GM18870 (cell line): ENCODE measurements around the gene SSTR5.
"Not testable (repeated sequence)": the region's sequence is repeated elsewhere in the genome, so short reads cannot be mapped to it uniquely, and the experiment has no call there.

Experiments used
- ATAC-seq: cut with Tn5 transposase; IDR thresholded peaks from one replicate; pipeline ENCODE4 v1.9.1; 2021; ENCODE audit warnings: moderate library complexity; ENCODE audit not compliant: unreplicated experiment

SSTR5 gene

DNA sequence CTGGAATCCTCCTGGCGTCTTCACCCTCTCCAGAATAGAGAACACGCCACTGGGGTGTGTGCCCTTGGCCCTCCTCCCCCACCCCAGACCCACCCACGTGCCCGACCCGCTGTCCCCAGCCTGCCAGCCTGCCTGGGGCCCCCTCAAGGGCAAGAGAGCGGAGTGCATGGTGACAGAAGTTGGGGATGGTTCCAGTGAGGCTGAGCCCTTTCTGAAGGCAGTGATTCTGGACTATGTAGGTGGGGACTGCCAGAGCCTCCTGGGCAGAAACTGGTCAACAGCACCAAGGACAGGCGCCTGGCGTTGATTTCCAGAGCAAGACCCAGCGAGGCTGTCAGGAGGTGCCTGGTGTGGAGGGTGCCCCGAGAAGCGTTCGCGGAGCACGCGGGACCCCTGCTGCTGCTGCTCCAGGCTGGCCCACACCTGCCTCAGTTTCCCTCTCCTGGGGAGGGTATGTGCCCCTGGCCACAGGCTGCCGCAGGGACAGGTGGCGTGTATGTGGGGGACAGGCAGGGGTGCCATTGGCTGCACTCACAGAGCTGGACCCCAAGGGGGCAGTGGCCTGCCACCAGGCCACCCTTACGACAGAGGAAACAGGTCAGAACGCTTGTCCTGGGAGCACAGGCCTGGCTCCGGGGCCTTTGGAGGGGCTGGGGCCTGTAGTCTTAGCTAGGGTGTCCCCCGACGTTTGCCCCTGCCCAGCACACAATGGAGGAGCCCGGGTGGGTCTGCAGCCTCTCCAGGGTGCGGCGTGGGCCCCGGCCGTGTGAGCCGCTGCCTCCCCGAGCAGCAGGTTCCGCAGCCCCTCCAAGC lies 1.2 kb downstream of the SSTR5 start:
- ATAC-seq, result no peak

- ATAC-seq, result no peak
Observed at GRCh38 chr16:1074379-1074649, 1.8 kb downstream of the SSTR5 start.

DNA sequence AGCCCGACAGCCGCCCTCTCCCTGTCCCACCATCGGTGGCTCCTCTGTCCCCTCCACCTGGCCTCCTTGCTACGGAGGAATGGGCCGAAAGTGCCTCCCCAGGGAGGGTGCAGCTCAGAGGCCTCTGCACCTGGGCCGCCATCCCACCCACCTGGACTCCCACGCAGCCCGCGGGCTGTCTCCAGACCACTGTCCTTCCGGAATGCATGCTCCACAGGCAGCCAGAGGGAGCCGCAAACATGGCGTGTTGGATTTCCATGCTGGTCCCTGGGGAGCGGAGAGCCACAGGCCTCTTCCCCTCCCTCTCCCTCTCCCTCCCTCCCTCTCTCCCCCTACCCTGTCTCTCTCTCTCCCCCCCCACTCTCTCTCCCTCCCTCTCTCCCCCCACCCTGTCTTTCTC lies 3.0 kb downstream of the SSTR5 start:
- ATAC-seq, result no peak

GRCh38 chr16:1076801-1077576 lies 4.4 kb downstream of the SSTR5 start:
- no peak for ATAC-seq

DNA sequence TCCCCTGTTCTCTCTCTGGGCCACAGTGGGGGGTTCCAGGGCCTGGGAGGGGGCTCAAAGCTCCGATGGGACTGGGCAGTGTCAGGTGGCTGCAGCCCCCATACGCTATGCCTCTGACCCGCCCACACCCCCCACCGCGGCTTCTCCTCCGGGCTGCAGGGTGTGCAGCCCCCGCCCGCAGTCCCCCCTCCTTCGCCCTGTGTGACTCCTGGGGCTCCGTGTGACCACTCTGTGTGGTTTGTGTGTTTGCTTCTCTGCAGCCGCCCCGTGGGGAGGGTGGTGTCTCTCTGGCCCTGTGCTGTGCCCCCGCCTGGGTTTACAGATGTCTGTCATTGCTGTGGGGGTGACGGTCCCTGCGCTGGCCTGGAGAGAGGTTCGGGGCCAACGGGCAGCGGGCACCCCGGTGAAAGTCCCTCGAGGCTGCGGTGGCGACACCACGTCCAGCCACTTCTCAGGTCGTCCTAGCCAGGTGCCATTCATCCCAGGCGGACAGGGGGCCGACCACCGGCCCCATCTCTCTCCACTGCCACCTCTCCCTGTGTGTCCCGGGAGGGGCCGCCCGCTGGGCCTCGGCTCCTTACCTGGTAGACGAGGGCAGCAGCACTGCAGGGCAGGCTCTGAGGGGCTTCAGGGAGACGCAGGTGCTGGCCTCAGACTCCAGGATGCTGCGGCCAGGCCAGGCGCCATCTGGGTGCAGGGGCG lies 5.5 kb downstream of the SSTR5 start:
- ATAC-seq, result no peak

- ATAC-seq, result no peak
Observed at GRCh38 chr16:1078579-1079021, 6.1 kb downstream of the SSTR5 start.

- no peak for ATAC-seq
Observed at GRCh38 chr16:1079341-1079740, 6.8 kb downstream of the SSTR5 start.

DNA sequence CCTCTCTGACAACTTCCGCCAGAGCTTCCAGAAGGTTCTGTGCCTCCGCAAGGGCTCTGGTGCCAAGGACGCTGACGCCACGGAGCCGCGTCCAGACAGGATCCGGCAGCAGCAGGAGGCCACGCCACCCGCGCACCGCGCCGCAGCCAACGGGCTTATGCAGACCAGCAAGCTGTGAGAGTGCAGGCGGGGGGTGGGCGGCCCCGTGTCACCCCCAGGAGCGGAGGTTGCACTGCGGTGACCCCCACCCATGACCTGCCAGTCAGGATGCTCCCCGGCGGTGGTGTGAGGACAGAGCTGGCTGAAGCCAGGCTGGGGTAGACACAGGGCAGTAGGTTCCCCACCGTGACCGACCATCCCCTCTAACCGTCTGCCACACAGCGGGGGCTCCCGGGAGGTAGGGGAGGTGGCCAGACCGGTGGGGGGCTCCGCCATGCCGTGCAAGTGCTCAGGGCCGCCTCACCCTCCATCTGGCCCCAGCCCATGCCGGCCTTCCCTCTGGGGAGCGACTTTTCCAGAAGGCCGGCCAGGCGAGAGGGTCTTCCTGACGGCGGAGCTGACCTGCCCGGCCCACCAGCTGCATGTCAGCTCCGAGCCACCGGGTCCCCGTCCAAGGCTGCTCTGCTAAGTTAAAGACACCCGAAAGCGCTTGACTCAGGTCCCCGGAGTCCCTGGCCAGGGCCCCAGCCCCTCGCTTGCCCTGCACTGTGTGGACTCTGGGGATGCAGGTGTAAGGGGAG lies 7.4 kb downstream of the SSTR5 start:
- no peak for ATAC-seq

DNA sequence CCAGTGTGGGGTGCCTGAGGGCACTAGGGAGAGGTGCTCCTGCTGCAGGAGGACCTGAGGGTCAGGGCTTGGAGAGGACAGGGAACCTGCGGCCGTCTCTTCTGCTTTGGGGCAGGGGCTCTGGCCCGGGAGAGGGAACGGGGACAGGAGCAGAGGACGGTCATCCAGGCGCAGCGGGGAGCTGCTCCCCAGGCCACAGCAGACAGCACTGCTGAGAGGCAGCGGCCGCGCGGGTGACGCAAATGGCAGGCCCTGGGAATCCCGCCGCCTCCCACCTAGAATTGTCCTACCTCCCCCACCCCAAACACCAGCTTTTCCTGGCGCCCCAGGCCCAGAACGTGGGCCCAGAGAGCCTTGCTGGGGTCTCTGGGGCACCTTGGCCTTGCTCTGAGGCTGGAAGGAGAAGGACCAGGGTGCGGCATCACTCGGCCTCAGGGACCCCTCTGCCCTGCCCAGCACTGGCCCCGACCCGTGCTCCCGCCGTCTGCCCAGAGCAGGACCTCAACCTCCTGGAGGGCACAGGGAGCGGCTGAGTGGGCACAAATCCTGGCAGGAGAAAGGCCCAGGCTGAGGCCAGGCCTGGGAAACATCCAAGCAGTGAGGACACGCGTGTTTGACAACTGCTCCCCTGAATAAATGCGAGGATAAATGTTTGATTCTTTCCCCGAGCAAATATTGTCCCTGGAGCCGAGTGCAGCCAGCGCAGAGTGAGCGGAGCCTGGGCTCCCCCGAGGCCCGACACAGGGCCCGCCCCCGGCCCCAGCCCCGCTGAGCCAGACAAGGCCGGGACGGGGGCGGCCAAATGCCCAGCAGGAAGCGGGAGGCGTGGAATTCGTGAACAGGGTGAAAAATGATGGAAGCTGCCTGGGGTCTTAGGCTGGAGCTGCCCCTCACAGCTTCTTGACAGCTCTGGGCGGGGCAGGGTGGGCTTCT lies 8.5 kb downstream of the SSTR5 start:
- no peak for ATAC-seq

DNA sequence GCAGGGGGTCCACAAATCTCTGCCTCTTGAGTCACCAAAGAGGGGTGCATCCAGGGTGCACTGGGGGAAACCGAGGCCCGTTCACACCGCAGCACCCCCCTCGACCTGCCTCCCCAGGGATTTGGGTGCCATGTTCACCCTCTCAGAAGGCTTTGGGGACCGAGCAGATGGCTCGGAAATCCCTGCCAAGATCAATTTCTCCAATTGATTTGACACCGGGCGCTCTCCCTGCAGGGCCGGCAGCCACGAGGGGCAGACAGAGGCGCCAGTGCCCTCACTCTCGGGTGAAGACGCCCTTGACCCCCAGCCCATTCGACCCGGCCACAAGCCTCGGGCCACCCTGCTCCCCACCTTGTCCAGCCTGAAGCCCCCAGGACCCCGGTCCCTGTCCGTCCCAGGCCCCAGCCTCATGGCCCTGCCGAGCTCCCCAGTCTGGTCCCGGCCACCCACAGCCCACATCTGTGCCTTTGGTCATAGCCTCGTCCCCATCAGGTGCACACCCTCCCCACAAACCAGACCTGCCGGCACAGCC lies 9.3 kb downstream of the SSTR5 start:
- ATAC-seq, result no peak

DNA sequence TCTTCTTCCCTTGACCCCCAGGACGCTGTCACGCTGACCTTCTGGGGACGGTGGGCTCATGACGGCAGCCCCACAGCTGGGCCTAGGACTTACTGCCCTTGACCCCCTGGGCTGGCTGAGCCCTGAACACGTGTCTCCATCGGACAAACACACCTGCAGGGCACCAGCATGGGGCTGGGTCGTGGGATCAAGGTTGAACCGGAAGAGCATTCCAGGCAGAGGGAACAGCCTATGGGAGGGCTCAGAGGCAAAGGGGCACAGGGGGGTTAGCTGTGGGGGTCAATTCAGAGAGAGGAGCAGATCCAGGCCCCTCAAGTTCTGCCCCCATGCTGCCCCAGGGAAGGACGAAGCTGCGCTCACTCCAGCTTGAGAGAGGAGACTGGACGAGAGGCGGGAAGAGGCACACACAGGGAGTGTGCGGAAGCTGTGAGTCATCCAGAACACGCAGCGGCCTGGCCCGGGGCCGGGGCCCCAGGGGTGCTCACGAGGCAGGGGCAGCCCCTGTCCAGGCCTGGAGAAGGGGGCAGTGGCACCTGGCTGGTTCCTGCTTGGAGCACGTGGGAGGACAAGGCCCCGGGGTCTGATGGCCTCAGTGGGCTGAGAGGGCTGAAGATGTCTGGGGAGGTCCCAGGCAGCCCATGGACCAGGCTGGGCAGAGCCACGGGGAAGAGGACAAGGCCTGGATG lies 9.9 kb downstream of the SSTR5 start:
- no peak for ATAC-seq

DNA sequence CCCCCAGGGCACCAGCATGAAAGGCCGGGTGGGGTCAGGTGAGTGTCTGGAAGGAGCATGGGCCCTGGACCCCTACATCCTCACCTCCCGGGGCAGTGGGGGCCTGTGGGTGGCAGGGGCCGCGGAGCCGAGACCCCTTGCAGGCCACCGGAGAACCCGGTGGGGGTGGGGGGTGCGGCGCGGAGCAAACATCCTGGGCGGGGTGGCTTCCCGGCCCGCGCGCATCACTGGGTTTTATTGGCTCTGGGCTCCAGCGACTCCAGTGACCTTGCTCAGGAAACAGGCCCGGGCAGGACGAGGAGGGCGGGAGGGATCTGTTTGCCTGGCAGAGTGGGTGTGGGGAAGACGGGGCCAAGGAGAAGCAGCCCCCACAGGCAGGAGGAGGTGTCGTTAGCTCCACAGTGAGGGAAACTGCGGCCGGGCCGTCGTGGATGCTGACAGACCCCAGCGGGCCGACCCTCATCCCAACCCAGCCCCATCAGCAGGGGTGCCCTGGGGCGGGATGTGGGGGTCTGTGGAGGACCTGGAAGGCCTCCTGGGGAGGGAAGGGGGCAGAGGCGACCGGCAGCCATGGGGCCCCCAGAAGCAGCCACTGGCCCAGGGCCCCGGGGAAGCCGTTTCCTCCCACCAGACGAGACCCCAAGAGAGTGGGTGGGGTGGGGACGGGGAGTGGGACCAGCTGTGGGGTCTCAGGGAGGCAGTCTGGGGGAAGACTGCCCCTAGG lies 10.6 kb downstream of the SSTR5 start:
- no peak for ATAC-seq

- ATAC-seq, result no peak
Observed at GRCh38 chr16:1084971-1085370, 12.4 kb downstream of the SSTR5 start.

DNA sequence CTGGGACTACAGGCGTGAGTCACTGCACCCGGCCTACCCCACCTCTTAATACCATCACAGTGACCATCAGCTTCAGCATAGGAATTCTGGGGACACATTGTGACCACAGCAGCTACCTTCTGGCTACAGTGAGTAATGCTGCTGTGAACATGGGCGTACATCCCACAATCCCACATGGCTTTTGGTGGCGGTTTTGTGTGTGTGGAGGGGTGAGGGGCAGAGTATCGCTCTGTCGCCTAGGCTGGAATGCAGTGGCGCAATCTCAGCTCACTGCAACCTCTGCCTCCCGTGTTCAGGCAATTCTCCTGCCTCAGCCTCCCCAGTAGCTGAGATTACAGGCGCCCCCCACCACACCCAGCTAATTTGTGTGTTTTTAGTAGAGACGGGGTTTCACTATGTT lies 13.9 kb downstream of the SSTR5 start:
- ATAC-seq, result not testable (repeated sequence)

GRCh38 chr16:1088295-1089170 lies 16.0 kb downstream of the SSTR5 start:
- no peak for ATAC-seq

- ATAC-seq, result no peak
Observed at GRCh38 chr16:1089439-1089821, 16.9 kb downstream of the SSTR5 start.

- ATAC-seq, result no peak
Observed at GRCh38 chr16:1089822-1090619, 17.5 kb downstream of the SSTR5 start.
